Stimulated activated CD8-positive, alpha-beta memory T cell treated with anti-CD3 and anti-CD28 coated beads, Interleukin-4, amount 100 ng/mL, for 4 hours (primary cell): ENCODE data around the gene TMEM59L.

Experiments used
- DNase-seq, 2 donors: peaks; one replicate each; pipeline ENCODE4 v3.0.0-alpha.2; 2020; ENCODE audit warnings: low read depth in 2 of 2, low spot score in 1 of 2

The TMEM59L gene

DNA sequence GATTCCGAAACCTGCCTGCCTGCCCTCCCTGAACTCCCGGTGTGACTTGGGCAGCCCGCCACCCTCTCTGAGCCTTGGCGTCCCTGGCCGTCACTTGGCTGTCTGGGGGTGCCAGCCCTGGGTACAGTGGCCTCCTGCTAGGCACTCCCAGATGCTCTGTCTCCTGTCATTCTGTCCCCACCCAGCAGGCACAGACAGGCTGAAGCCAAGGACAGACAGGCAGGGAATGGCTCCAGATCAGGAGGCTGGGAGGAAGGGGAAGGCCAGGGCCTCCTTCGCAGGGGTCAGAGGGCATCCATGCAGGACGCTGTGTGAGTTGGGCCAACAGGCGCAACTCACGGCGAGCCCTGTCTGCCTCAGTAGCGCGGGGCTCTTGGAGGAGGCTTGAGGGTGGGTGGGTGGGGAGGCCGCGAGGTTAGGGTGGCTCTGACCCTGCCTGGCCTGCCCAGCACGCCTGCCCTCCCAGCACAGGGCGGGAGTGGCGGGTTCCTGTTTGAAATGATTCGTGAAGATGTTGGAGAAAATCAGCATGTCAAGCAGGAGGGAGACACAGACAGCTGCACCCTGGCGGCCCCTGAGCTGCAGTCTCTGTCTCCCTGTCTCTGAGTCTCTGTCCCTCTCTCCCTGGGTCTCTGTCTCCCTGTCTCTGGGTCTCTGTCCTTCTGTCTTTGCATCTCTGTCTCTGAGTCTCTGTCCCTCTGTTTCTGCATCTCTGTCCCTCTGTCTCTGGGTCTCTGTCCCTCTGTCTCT lies 43.8 kb downstream of the TMEM59L start:
- DNase-seq, result no peak

DNA sequence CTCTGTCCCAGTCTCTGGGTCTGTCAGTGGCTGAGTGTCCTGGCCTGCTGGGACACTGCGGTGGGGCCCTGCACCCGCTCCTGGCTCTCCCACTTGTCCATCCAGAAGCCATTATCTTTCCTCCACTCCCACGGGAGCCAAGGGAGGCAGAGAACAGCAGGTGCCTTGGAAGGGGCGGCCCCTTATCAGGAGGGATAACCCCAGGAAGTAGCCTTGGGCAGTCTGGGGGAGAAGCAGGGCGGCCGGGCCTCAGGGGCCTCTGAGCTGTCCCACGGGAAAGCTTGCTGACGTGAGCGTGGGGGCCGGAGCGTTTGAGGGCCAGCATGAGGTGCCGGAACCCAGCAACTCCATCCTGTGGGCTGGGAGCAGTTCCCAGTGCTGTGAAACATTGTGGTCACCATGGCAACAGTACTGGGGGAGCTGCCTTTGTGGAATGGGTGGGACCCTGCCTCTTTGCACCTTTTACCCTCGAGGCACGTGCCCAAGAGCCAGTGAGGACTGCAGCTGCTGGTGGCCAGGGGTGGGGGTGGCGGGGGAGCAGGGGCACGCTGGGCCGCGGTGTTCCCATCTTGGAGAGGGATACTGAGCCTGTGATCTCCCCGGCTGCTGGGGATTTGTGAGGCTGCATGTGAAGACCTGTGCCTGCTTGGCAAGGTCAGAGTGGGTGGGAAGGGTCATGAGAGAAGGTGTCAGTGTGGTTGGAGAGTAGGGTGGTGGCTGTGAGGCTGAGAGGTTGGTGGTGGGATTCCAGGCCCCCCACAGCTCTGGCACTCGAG lies 45.1 kb downstream of the TMEM59L start:
- no peak for DNase-seq

DNA sequence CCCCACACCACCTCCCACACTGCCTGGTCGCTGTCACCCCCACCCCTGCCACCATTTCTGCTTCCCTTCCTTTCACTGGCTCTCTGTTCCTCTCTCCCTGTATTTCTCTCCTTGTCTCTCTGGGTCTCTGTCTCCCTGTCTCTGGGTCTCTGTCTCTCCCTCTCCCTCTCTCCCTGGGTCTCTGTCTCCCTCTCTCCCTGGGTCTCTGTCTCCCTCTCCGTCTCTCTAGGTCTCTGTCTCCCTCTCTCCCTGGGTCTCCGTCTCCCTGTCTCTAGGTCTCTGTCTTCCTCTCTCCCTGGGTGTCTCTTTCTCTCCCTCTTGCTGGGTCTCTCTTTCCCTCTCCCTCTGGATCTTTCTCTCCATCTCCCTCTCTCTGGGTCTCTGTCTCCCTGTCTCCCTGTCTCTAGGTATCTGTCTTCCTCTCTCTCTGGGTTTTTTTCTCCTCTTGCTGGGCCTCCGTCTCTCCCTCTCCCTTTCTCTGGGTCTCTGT lies 45.7 kb downstream of the TMEM59L start:
- no peak for DNase-seq

GRCh38 chr19:18659281-18660050 lies 46.8 kb downstream of the TMEM59L start:
- no peak for DNase-seq

- DNase-seq, result no peak
Measured at GRCh38 chr19:18660051-18660910, 47.6 kb downstream of the TMEM59L start.

GRCh38 chr19:18660939-18661670 lies 48.4 kb downstream of the TMEM59L start:
- no peak for DNase-seq

DNA sequence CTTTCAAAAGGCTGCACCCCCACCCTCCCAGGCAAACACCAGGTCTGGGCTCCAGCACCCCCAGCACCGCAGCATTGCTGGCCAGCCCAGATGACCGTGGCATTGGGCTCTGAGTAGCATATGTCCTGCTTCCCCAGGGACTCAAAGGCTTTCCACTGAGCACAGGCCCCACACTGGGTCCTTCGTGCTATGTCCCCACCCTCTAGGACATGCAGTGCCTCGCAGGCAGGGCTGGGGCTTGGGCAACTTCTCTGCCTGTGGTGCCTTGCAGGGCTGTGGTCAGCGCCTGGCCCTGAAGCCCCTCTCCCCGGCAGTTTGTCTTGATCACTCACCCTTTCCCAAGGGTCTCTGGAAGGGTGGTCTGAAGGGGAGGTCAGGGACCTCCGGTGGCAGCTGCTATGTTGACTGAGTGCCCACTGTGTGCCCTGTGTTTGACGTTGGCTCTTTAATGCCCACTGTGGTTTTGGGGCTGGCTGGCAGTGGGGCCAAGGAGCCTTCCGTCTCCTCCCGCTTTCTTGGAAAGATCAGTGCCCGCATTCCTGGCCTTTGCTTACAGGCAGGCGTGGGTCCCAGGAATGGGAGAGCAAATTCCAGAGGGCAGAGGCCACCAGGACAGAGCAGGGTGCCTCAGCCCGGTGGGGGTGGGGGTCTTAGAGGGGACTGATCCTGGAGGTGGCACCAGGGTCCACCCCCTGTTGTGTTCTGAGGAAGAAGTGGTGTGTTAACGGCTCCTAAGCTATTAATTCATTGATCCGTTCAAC lies 50.5 kb downstream of the TMEM59L start:
- no peak for DNase-seq

GRCh38 chr19:18663940-18664530 lies 51.4 kb downstream of the TMEM59L start:
- DNase-seq, result no peak

GRCh38 chr19:18665771-18666202 lies 53.1 kb downstream of the TMEM59L start:
- DNase-seq, result no peak

- DNase-seq, result no peak
Measured at GRCh38 chr19:18666317-18666716, 53.6 kb downstream of the TMEM59L start.

- DNase-seq, result no peak
Measured at GRCh38 chr19:18666784-18667183, 54.1 kb downstream of the TMEM59L start.

- no peak for DNase-seq
Measured at GRCh38 chr19:18667531-18668251, 55.0 kb downstream of the TMEM59L start.

DNA sequence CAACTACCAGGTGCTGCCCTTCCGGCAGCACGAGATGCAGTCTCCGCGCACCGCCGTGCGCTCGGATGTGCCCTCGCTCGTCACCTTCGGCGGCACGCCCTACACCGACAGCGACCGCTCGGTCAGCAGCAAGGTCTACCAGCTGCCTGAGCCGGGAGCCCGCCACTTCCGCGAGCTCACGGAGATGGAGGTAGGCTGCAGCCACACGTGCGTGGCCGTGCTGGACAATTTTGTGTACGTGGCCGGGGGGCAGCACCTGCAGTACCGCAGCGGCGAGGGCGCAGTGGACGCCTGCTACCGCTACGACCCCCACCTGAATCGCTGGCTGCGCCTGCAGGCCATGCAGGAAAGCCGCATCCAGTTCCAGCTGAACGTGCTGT lies 55.6 kb downstream of the TMEM59L start:
- DNase-seq, result no peak

- DNase-seq, result no peak
Measured at GRCh38 chr19:18668744-18669523, 56.3 kb downstream of the TMEM59L start.

- no peak for DNase-seq
Measured at GRCh38 chr19:18669524-18669817, 56.8 kb downstream of the TMEM59L start.

DNA sequence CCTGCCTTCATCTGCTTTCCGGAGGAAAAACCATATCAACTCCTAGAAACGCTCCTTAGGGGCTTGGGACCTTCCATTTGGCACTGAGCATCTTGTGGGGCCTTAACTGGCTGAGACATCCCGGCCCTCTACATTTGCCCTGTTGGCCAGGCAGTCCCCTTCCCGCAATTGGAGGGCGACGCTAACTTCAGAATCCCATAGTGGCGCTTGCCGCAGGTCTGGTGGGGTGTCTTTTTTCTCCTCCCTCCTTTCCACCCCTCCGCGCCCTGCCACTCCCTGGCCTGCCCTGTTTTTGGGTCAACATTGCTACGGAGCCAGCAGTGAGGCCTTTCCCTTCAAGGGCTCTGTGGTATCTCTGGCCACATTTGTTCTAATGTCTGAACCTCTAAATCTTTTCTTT lies 57.2 kb downstream of the TMEM59L start:
- DNase-seq, result no peak

- DNase-seq, result no peak
Measured at GRCh38 chr19:18670312-18670711, 57.6 kb downstream of the TMEM59L start.
